Measurements from ENCODE around the gene C2CD4A. TPM values are rescaled to one million over a fixed set of nuclear protein-coding genes. Genes with fewer than 3 reads are reported as not detected.

C2CD4A gene
- total RNA-seq, 6 experiments from 2014 or later: 0.53 to 6.3 (median 3.7) TPM; not detected in 2

GRCh38 chr15:62063825-62064635, 2.7 kb upstream of the C2CD4A start:
- no peak for DNase-seq
- Histone ChIP-seq H3K9me3 (no peaks in the 10 kb centered on the region), H3K4me1 (peaks cover 0 to 16% (median 2%) of the 10 kb centered on the region in 4 donors), H3K27me3 (no peaks in the 10 kb centered on the region), H3K4me3 (no peak overlapping the region), H3K27ac (no peak overlapping the region), H3K36me3 (no peaks in the 10 kb centered on the region)
- WGBS (ENCODE audit: insufficient coverage, low coverage, low lambda C conversion rate, missing lambda C conversion rate): 67% methylated on average over 6 of the region's 6 CpGs
- TF ChIP-seq POLR2A (IDR thresholded peaks at IDR 0.05) (no peak), CTCF (IDR thresholded peaks at IDR 0.05) (no peak)
- no peak for ATAC-seq
- intact Hi-C loops (cut with DNase I): no loop called here

- no peak for TF ChIP-seq CTCF (IDR thresholded peaks at IDR 0.05)
- TF ChIP-seq POLR2A (IDR thresholded peaks at IDR 0.05): no peak
- peak; percentile 38 to 57 (median 53) for DNase-seq
- peak overlapping the region in 1 of 3 donors; percentile 8 for H3K27ac ChIP-seq
- peak; percentile 22 to 36 (median 29) for ATAC-seq
- peaks cover 0 to 13% (median 2%) of the 10 kb centered on the region in 4 donors for H3K4me1 ChIP-seq
- H3K4me3 ChIP-seq: peak overlapping the region; percentile 21 to 53 (median 35)
- no peaks in the 10 kb centered on the region for H3K9me3 ChIP-seq
- intact Hi-C loops (cut with DNase I): no loop called here
- H3K27me3 ChIP-seq: no peaks in the 10 kb centered on the region
- H3K36me3 ChIP-seq: no peaks in the 10 kb centered on the region
- WGBS (ENCODE audit: insufficient coverage, low coverage, low lambda C conversion rate, missing lambda C conversion rate): 7% methylated on average over 6 of the region's 62 CpGs
Measured at GRCh38 chr15:62067448-62068044, 769 bp downstream of the C2CD4A start.

GRCh38 chr15:62068071-62068809, 1.5 kb downstream of the C2CD4A start:
- TF ChIP-seq CTCF (IDR thresholded peaks at IDR 0.05) (peak in 3 of 4 donors; percentile 7 to 19 (median 19)), POLR2A (IDR thresholded peaks at IDR 0.05) (no peak)
- peak overlapping the region in 2 of 3 donors; percentile 5 to 41 for H3K27ac ChIP-seq
- intact Hi-C loops (cut with DNase I): no loop called here
- under 1% methylated on average over 17 of the region's 103 CpGs for WGBS (ENCODE audit: insufficient coverage, low coverage, low lambda C conversion rate, missing lambda C conversion rate)
- peaks cover 0 to 13% (median 2%) of the 10 kb centered on the region in 4 donors for H3K4me1 ChIP-seq
- H3K4me3 ChIP-seq: peak overlapping the region; percentile 34 to 53 (median 38)
- H3K36me3 ChIP-seq: no peaks in the 10 kb centered on the region
- H3K27me3 ChIP-seq: no peaks in the 10 kb centered on the region
- ATAC-seq (peak; percentile 59 to 76 (median 66)), DNase-seq (peak; percentile 62 to 70 (median 63))
- no peaks in the 10 kb centered on the region for H3K9me3 ChIP-seq

- peaks cover 0 to 13% (median 2%) of the 10 kb centered on the region in 4 donors for H3K4me1 ChIP-seq
- H3K4me3 ChIP-seq: peak overlapping the region; percentile 34 to 53 (median 38)
- H3K9me3 ChIP-seq: no peaks in the 10 kb centered on the region
- H3K27ac ChIP-seq: peak overlapping the region in 1 of 3 donors; percentile 41
- intact Hi-C loops (cut with DNase I): no loop called here
- WGBS (ENCODE audit: insufficient coverage, low coverage, low lambda C conversion rate, missing lambda C conversion rate): 45% methylated on average over 4 of the region's 4 CpGs
- H3K27me3 ChIP-seq: no peaks in the 10 kb centered on the region
- no peak for TF ChIP-seq POLR2A (IDR thresholded peaks at IDR 0.05)
- TF ChIP-seq CTCF (IDR thresholded peaks at IDR 0.05): peak in 1 of 4 donors; percentile 3
- DNase-seq (no peak), ATAC-seq (no peak)
- H3K36me3 ChIP-seq: no peaks in the 10 kb centered on the region
Measured at GRCh38 chr15:62068810-62069167, 2.0 kb downstream of the C2CD4A start.

Data from right lobe of liver (tissue), 6 donors.